Islet precursor cell (in vitro differentiated cells): Measurements from ENCODE around the gene MAPRE2.
A peak's percentile ranks its signal among the peaks of the same experiment; 100 is the strongest.
"Not testable (repeated sequence)": the region's sequence is repeated elsewhere in the genome, so short reads cannot be mapped to it uniquely, and the experiment has no call there.

Experiments
- DNase-seq: peaks from one replicate; pipeline ENCODE4 v3.0.0-alpha.2; 2018

The MAPRE2 gene

GRCh38 chr18:35095983-35096676, 54.9 kb downstream of the MAPRE2 start:
- DNase-seq, result no peak

DNA sequence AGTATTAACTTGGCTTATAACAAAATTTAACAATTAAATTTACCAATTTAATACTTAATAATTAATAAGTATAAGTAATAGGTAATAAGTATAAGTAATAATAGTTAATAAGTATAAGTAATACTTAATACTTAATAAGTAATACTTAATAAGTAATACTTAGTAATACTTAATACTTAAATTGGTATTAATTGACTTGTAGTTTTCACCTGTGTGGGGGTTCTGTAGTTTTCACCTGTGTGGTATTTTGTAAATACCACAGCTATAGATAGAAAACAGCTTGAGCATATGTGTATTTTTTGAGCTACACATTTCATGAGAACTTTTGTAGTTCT, 55.4 kb downstream of the MAPRE2 start:
- no peak for DNase-seq

DNA sequence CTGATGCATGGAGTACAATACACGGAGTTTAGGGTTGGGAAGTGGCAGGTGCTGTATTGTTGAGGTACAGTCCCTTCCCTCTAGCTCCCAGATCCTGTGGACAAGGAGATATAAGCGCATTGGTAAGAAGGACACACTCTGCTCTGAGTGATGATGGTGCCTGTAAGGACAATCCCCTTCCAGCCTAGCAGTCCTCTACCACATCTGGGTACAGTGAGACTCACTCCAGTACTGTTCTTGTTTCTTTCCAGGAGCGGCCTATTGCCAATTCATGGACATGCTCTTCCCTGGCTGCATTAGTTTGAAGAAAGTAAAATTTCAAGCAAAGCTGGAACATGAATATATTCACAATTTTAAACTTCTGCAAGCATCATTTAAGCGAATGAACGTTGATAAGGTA, 56.0 kb downstream of the MAPRE2 start:
- no peak for DNase-seq

DNA sequence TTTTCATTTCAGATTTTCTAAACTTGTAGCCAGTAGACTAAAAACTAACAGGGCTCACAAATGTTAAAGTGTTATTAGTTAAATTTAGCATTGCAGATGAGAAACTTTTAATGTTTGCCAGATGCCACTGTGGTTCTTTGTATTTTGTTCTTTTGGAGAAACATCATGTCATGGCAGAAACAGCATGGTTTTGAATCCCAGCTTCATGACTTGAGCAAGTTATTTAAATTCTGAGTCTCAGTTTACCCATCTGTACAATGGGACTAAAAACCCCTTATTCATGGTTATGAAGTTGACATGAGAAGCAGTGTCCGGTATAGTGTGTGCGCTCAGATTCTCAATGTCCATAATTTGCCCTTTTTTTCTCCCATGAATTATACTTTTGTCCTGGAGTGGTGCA, 56.5 kb downstream of the MAPRE2 start:
- DNase-seq, result no peak

DNA sequence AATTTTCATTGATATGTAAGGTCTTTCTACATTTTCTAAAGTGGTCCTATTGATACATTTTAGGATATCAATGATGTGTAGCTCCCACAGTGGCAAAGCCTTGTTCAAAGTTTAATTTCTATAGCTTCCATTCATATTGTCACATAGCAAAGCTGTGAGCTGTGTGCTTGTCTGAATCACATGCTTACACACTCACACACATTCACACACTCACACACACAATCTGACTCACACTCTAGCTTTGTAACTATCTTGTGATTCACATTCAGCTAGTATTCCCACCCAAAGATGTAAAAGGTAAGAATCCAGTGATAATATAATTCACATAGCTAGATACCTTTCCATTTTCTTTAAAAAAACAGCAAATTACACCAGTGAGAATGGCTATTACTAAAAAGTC, 58.7 kb downstream of the MAPRE2 start:
- DNase-seq, result no peak

DNA sequence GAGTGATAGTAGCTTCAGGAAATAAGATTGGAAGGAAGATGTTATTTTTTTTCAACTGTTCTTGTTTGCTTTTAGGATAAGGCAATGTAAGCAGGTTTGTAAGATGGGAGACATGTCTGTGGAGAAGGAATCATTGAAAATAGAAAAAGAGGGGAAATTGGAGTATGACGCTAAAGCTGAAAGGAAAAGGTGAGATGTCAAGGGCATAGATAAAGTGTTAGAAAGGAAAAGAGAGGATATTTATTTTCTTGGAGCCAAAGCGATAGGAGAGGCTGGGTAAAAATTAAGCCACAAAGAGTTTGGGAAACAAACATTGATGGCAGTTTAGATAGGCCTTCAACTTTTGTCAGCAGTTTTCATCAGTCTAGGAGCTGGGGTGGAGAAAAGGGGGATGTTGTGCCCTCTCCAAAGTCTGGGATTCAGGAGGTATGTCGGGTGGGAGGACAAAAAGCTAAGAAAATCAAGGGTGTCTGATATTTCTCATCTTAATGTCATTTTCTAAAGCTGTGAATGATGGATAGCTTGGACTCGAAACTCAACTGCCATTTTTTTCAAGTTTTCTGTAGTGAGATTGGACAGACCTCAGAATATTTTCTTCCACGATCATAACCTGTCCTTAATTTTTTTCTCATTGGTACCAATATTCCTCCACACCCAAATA, 63.3 kb downstream of the MAPRE2 start:
- DNase-seq, result no peak

- DNase-seq, result no peak
Observed at GRCh38 chr18:35106013-35106844, 65.0 kb downstream of the MAPRE2 start.

GRCh38 chr18:35106845-35107148, 65.6 kb downstream of the MAPRE2 start:
- DNase-seq, result no peak

DNA sequence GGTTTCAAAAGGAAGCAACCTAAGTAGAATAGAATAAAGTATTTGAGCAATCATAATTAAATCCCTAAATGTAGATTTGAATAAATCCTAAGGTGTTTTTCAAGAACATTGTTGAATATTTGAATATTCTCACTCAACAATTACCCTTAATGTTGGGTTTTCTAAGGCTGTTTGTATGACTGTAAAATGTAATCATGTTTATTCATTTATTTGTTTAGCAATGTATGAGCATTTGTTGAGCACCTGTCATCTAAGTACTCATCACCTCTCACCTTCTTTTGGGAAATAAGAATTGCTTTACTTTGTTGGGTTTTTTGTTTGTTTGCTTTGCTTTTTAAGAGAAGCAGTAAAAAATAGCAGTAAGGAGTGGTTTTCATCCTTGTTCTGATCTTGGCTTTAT, 66.0 kb downstream of the MAPRE2 start:
- no peak for DNase-seq

GRCh38 chr18:35108088-35108487, 66.9 kb downstream of the MAPRE2 start:
- not testable (repeated sequence) for DNase-seq

- no peak for DNase-seq
Observed at GRCh38 chr18:35110059-35110458, 68.8 kb downstream of the MAPRE2 start.

DNA sequence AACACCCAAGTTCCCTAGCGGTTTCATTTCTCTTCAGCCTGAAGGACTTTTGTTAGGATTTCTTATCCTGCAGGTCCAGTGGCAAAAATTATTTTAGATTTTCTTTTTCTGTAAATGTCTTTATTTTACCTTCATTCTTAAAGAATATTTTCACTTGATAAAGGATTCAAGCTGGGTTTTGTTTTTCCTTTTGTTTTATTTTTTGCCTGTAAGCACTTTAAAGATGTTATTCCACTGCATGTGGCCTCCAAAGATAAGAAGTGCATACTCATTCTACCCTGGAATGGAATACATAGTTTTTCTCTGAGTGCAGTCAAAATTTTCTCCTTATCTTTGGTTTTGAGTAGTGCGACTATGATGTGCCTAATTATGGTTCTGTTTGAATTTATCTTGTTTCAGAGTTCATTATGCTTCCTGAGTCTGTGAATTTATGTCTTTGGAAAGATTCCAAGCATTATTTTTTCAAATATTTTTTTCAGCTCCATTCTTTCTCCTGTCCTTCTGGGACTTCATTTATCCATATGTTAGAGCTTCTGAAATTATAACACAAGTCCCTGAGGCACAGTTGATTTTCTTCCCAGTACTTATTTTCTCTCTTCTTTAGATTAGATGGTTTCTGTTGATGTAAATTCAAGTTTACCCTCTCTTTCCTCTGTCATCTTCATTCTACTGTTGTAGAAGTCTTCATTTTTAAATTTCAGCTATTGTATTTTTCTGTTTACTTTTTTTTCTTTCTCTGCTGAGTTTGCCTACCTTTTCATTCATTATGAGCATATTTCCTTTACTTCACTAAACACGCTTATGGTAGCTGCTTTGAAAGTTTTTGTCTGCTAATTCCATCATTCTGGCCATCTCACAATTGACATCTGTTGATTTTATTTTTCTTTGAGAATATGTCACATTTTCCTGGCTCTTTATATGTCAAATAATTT, 69.6 kb downstream of the MAPRE2 start:
- no peak for DNase-seq

DNA sequence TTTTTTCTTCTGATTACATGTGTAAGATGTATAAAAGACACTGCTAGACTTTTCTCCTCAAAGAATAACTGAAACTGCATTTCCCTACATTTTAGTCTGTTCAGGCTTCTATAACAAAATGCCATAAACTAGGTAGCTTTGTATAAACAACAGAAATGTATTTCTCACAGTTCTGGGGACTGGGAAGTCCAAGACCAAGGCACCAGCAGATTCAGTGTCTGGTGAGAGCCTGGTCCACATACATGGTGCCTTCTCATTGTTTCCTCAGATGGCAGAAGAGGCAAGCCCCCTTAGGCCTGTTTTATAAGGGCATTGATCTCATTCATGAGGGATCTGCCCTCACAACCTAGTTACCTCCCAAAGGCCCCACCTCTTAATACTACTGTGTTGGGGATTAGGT, 71.5 kb downstream of the MAPRE2 start:
- DNase-seq, result no peak

DNA sequence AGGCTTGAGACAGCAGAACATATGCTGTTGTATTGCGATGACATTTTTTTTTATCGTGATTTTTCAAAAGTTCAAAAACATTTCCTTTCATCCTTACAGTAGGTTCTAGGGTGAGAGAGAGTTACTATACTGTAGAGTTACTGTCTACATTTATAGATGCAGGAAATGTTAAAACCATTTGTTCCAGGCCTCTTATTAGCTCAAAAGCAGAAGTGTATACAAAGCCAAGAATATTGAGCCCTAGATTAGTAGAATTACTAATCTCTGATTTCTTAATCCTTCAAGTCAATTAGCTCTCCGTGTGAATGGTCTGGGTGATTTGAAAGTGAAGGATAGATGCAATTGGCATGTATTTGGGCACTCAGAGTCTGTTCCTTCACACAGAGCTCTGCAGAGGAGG, 73.1 kb downstream of the MAPRE2 start:
- no peak for DNase-seq

DNA sequence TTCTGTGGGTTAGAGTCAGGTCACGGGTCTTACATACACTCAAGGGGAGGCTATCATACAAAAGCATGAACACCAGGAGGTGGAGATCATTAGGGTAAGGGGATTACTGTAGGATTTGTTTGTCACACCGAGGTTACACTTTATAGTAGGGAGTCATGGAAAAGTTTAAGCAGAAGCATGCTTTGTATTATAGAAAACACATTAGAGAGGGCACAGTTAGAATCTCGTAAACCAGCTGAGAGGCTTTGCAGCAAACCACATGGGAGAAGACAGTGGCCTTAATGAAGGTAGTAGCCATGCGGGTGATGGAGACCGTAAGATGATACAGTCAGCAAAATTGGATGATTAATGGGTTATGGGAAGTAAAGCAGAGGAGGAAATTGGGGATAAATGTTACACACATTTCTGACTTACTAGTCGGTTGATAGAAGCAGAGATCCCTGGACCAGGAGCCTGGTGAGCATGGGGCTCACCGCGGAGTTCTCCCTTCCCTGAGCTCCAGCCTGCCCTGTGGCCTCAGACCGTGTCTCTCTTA, 75.6 kb downstream of the MAPRE2 start:
- no peak for DNase-seq

- DNase-seq, result no peak
Observed at GRCh38 chr18:35117372-35117771, 76.2 kb downstream of the MAPRE2 start.

DNA sequence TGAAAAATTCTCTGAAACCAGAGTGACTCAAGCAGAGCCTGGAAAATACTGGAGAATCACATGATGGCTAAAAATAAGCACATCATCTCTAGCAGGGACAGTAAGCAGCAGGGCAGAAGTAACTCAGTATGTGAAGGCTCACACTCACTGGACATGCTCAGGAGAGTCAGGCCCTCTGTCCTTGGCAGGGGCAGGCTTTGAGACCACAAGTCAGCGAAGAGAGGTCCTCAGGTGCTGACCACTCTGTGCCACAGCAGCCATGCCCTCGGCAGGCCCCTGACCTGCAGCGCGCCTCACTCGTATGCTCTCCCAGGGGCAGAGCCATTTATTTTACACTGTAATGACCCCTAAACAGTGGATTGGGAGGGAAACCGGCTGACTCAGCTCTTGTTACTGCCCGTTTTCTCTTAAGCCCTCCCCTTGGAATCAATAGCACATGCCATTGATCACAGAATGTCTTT, 76.8 kb downstream of the MAPRE2 start:
- no peak for DNase-seq

DNA sequence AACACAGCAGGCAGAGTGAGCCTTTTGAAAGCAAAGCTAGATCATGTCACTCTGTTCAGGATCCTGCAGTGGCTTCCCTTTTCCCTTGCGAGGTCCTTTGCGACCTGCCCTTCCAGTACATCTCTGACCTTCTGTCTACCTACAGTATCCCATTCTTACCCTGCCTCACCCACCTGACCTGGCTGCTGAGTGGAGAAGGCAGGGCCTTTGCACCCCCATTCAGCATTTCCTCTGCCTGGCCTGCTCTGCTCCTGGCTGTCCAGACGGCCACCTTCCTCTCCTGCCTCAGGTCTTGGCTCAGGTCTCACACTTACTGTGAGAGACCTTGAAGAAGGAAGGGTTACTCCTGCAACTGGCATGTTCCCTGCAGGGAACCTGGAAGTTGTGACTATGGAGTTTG, 77.4 kb downstream of the MAPRE2 start:
- no peak for DNase-seq

DNA sequence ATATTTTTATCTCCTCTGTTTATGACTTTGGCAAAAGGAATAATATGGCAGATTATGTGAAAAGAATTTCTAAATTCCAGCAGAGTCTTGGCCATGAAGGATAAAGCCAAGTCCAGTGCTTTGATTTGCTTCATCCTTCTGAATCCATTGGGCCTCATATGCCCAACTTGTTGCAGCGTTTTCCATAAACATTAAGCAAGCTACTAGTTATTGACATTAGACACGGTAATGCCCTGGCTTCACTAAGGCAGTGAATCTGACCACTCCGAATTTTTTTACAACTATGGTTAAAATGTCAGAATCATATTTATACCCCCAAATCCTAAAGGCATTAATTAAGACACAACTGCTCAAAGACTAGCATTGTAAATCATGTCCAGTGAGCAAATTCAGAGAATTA, 79.8 kb downstream of the MAPRE2 start:
- no peak for DNase-seq

- DNase-seq, result no peak
Observed at GRCh38 chr18:35121531-35121930, 80.3 kb downstream of the MAPRE2 start.

GRCh38 chr18:35122586-35123224, 81.5 kb downstream of the MAPRE2 start:
- DNase-seq, result peak; percentile 87

GRCh38 chr18:35123811-35124210, 82.6 kb downstream of the MAPRE2 start:
- no peak for DNase-seq
